ENCODE results near the gene NAA25.

The NAA25 gene

GRCh38 chr12:112018571-112019237 lies 89.9 kb downstream of the NAA25 start:
- ATAC-seq, result peak; percentile 79
- TF ChIP-seq CREB5 (CRISPR knock-in tag; IDR thresholded peaks at IDR 0.05; ENCODE audit: low read depth), result no peak
- no peak for TF ChIP-seq ZNF8 (CRISPR knock-in tag; IDR thresholded peaks at IDR 0.05)
- no peak for TF ChIP-seq OSR1 (CRISPR knock-in tag; IDR thresholded peaks at IDR 0.05)
- no peak for TF ChIP-seq ESRRG (CRISPR knock-in tag; IDR thresholded peaks at IDR 0.05)

DNA sequence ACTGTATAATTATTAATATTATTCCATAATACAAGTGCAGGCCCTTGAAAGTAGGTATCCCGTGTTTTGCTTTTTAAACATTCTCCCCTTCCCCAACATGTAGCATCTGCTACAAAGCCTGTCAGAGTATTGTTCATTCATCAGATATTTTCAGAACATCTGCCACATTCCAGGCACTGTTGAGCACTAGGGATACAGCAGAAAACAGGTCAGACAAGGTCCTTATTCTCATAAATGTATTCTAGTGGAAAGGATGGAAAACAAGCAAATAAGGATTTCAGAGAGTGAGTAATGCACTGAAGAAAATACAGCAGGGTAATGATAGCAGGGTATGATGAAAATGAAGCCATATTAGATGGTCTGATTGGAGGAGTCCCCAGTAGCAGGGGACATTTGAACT lies 91.5 kb downstream of the NAA25 start:
- TF ChIP-seq SNAI2 (CRISPR knock-in tag; IDR thresholded peaks at IDR 0.05) (no peak), OSR1 (CRISPR knock-in tag; IDR thresholded peaks at IDR 0.05) (no peak), ZNF8 (CRISPR knock-in tag; IDR thresholded peaks at IDR 0.05) (no peak), GLIS3 (CRISPR knock-in tag; IDR thresholded peaks at IDR 0.05) (no peak), ARNTL (CRISPR knock-in tag; IDR thresholded peaks at IDR 0.05; ENCODE audit: borderline replicate concordance, low read depth) (no peak), ZNF70 (CRISPR knock-in tag; IDR thresholded peaks at IDR 0.05) (no peak), ZFP3 (CRISPR knock-in tag; IDR thresholded peaks at IDR 0.05) (no peak)
- no peak for ATAC-seq

GRCh38 chr12:112015938-112016337 lies 92.6 kb downstream of the NAA25 start:
- TF ChIP-seq ESRRG (CRISPR knock-in tag; IDR thresholded peaks at IDR 0.05) (no peak), GLIS3 (CRISPR knock-in tag; IDR thresholded peaks at IDR 0.05) (no peak), ZNF8 (CRISPR knock-in tag; IDR thresholded peaks at IDR 0.05) (no peak), ZNF70 (CRISPR knock-in tag; IDR thresholded peaks at IDR 0.05) (no peak), RARB (CRISPR knock-in tag; IDR thresholded peaks at IDR 0.05) (no peak), TSHZ2 (CRISPR knock-in tag; IDR thresholded peaks at IDR 0.05) (no peak), BACH2 (CRISPR knock-in tag; IDR thresholded peaks at IDR 0.05; ENCODE audit: borderline replicate concordance) (no peak), CSDC2 (CRISPR knock-in tag; IDR thresholded peaks at IDR 0.05) (no peak), PATZ1 (CRISPR knock-in tag; IDR thresholded peaks at IDR 0.05; ENCODE audit: borderline replicate concordance) (no peak), TOX (CRISPR knock-in tag; IDR thresholded peaks at IDR 0.05; ENCODE audit: borderline replicate concordance) (no peak), OSR1 (CRISPR knock-in tag; IDR thresholded peaks at IDR 0.05) (no peak), ISL1 (CRISPR knock-in tag; IDR thresholded peaks at IDR 0.05) (no peak), TCF4 (CRISPR knock-in tag; IDR thresholded peaks at IDR 0.05; ENCODE audit: borderline replicate concordance) (no peak), PPARA (CRISPR knock-in tag; IDR thresholded peaks at IDR 0.05; ENCODE audit: borderline replicate concordance) (no peak), ZNF565 (CRISPR knock-in tag; conservative IDR thresholded peaks at IDR 0.05; ENCODE audit: low read depth) (no peak), SNAI2 (CRISPR knock-in tag; IDR thresholded peaks at IDR 0.05) (no peak), ZFP30 (CRISPR knock-in tag; IDR thresholded peaks at IDR 0.05) (no peak), ZC3H10 (CRISPR knock-in tag; IDR thresholded peaks at IDR 0.05) (no peak), CREB5 (CRISPR knock-in tag; IDR thresholded peaks at IDR 0.05; ENCODE audit: low read depth) (no peak)
- TF ChIP-seq, protein P1, sequence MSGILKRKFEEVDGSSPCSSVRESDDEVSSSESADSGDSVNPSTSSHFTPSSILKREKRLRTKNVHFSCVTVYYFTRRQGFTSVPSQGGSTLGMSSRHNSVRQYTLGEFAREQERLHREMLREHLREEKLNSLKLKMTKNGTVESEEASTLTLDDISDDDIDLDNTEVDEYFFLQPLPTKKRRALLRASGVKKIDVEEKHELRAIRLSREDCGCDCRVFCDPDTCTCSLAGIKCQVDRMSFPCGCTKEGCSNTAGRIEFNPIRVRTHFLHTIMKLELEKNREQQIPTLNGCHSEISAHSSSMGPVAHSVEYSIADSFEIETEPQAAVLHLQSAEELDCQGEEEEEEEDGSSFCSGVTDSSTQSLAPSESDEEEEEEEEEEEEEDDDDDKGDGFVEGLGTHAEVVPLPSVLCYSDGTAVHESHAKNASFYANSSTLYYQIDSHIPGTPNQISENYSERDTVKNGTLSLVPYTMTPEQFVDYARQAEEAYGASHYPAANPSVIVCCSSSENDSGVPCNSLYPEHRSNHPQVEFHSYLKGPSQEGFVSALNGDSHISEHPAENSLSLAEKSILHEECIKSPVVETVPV (CRISPR knock-in tag; IDR thresholded peaks at IDR 0.05), result no peak
- no peak for ATAC-seq
